GM12878 (cell line): ENCODE data around the gene NFAT5. TPM values are rescaled to one million over a fixed set of nuclear protein-coding genes. Genes with fewer than 3 reads are reported as not detected.

ENCODE experiments used
- CBX5 ChIP-seq: sonication (generic); IDR thresholded peaks from 2 replicates; pipeline ENCODE4 v1.6.1; 2016; ENCODE audit warnings: low read depth, moderate library complexity, mild to moderate bottlenecking, inconsistent platforms
- CEBPZ ChIP-seq: fragments of 150-350 bp; IDR thresholded peaks from 2 replicates; pipeline ENCODE4 v1.6.1; 2016; ENCODE audit warnings: low read depth, low read length
- E4F1 ChIP-seq: fragments of 450-650 bp; IDR thresholded peaks from 2 replicates; pipeline ENCODE4 v1.6.1; 2018; ENCODE audit warnings: borderline replicate concordance, mild to moderate bottlenecking; ENCODE audit not compliant: partially characterized antibody
- ETV6 ChIP-seq, 2 experiments: fragments of 450-650 bp in 1 of 2; IDR thresholded peaks in 1 of 2; conservative IDR thresholded peaks in 1 of 2; 2 replicates each; pipeline ENCODE4 v1.6.1; 2014; ENCODE audit warnings: antibody characterized with exemption in 1 of 2, borderline replicate concordance in 1 of 2, low read depth in 1 of 2, mild to moderate bottlenecking in 1 of 2, moderate library complexity in 1 of 2
- IKZF1 ChIP-seq: fragments of 450-650 bp; conservative IDR thresholded peaks from 2 replicates; pipeline ENCODE4 v1.6.1; 2017; ENCODE audit warnings: antibody characterized with exemption, mild to moderate bottlenecking
- IRF5 ChIP-seq: fragments of 450-650 bp; IDR thresholded peaks from 2 replicates; pipeline ENCODE4 v1.6.1; 2017; ENCODE audit warnings: borderline replicate concordance
- KLF5 ChIP-seq: fragments of 450-650 bp; IDR thresholded peaks from 2 replicates; pipeline ENCODE4 v1.6.1; 2014; ENCODE audit warnings: mild to moderate bottlenecking; ENCODE audit not compliant: partially characterized antibody
- MLLT1 ChIP-seq: fragments of 450-650 bp; IDR thresholded peaks from 2 replicates; pipeline ENCODE4 v1.6.1; 2016; ENCODE audit warnings: mild to moderate bottlenecking
- MYB ChIP-seq: fragments of 150-350 bp; IDR thresholded peaks from 2 replicates; pipeline ENCODE4 v1.6.1; 2014; ENCODE audit warnings: mild to moderate bottlenecking, low read depth, low read length, borderline replicate concordance
- NFYA ChIP-seq: IDR thresholded peaks from 2 replicates; pipeline ENCODE4 v1.6.1; 2011; ENCODE audit warnings: low read depth, mild to moderate bottlenecking, low read length, improper control_type of control experiment, borderline replicate concordance
- PBX3 ChIP-seq: IDR thresholded peaks from 2 replicates; pipeline ENCODE4 v1.6.1; 2011; ENCODE audit warnings: mild to moderate bottlenecking, low read depth, low read length, moderate library complexity; ENCODE audit not compliant: insufficient replicate concordance
- PML ChIP-seq: IDR thresholded peaks from 2 replicates; pipeline ENCODE4 v1.6.1; 2012; ENCODE audit warnings: low read length, inconsistent platforms
- POU2F2 ChIP-seq: IDR thresholded peaks from 3 replicates; pipeline ENCODE4 v1.6.1; 2011; ENCODE audit warnings: low read depth, mild to moderate bottlenecking, low read length, borderline replicate concordance
- RAD21 ChIP-seq: IDR thresholded peaks from 2 replicates; pipeline ENCODE4 v1.6.1; 2011; ENCODE audit warnings: mild to moderate bottlenecking, low read depth, low read length, moderate library complexity; ENCODE audit not compliant: insufficient read depth
- SMC3 ChIP-seq: IDR thresholded peaks from 2 replicates; pipeline ENCODE4 v1.6.1; 2011; ENCODE audit warnings: low read length, improper control_type of control experiment, borderline replicate concordance
- TCF3 ChIP-seq: IDR thresholded peaks from 2 replicates; pipeline ENCODE4 v1.6.1; 2012; ENCODE audit warnings: low read depth, mild to moderate bottlenecking, low read length, borderline replicate concordance; ENCODE audit not compliant: insufficient read depth
- WRNIP1 ChIP-seq: IDR thresholded peaks from 2 replicates; pipeline ENCODE4 v1.6.1; 2011; ENCODE audit warnings: low read depth, low read length, improper control_type of control experiment, borderline replicate concordance
- ZNF384 ChIP-seq: IDR thresholded peaks from 2 replicates; pipeline ENCODE4 v1.6.1; 2012; ENCODE audit warnings: low read depth, mild to moderate bottlenecking, low read length, improper control_type of control experiment, borderline replicate concordance
- polyA plus RNA-seq, 11 experiments: library from polyadenylated mRNA; depleted of rRNA in 4 of 11; unstranded in 6 of 11; stranded (reverse) in 5 of 11; fragments of >200 nt; fragmentation: Nextera tagmentation in 4 of 11; fragmentation: Illumina TruSeq in 1 of 11; extraction: Ambion mirVana in 4 of 11; extraction: Trizol in 1 of 11; gene quantifications; 1 replicate in 1 of 11; 2 replicates in 10 of 11; pipeline versions ENCODE4 v1.2.1 to v1.2.3, GENCODE V29; 2011 to 2016; ENCODE audit warnings: inconsistent platforms in 2 of 11, missing spikeins in 2 of 11, low read depth in 1 of 11
- total RNA-seq, 4 experiments: library from RNA; depleted of rRNA in 3 of 4; stranded (reverse); fragments of >200 nt in 3 of 4; fragmentation: Illumina TruSeq in 1 of 4; extraction: Trizol in 1 of 4; gene quantifications; 2 replicates each; pipeline versions ENCODE4 v1.2.1 to v1.2.3, GENCODE V29; 2013 to 2021

Gene NFAT5
- total and polyA plus RNA-seq, 10 of the 15 experiments (the other 5 are each of a cell fraction or from before 2014, with no cell fraction given), result 0.58 to 31.5 (median 12.7) TPM

- TF ChIP-seq IRF5 (no peak), NFYA (no peak), IKZF1 (0 out of 2 replicates have a peak, but pooled peaks have one; percentile 23), KLF5 (no peak), MLLT1 (0 out of 2 replicates have a peak, but pooled peaks have one; percentile 26), SMC3 (peak; percentile 4; the same call in 1 of the 2 replicates), ZNF384 (peak; percentile 76), CEBPZ (no peak), RAD21 (peak; percentile 38; the same call in 1 of the 2 replicates), WRNIP1 (no peak), ETV6 (conservative IDR thresholded peaks at IDR 0.05 in 1 of 2, IDR thresholded peaks at IDR 0.05 in 1 of 2; ENCODE audit: borderline replicate concordance in 1 of 2, low read depth in 1 of 2) (no peak), PML (peak; percentile 41; the same call in 1 of the 2 replicates), POU2F2 (0 out of 3 replicates have a peak, but pooled peaks have one; percentile 35), MYB (no peak), CBX5 (peak; percentile 52; the same call in 1 of the 2 replicates), E4F1 (no peak), TCF3 (no peak), PBX3 (no peak)
Measured at GRCh38 chr16:69566981-69567680, 1.4 kb downstream of the NFAT5 start (continued).
